ENCODE measurements around the gene MFRP.

Gene MFRP

GRCh38 chr11:119361056-119361787 lies 14.7 kb upstream of the MFRP start:
- no peak overlapping the region for H3K9ac ChIP-seq
- H3K4me2 ChIP-seq: no peak overlapping the region
- TF ChIP-seq, protein P1, sequence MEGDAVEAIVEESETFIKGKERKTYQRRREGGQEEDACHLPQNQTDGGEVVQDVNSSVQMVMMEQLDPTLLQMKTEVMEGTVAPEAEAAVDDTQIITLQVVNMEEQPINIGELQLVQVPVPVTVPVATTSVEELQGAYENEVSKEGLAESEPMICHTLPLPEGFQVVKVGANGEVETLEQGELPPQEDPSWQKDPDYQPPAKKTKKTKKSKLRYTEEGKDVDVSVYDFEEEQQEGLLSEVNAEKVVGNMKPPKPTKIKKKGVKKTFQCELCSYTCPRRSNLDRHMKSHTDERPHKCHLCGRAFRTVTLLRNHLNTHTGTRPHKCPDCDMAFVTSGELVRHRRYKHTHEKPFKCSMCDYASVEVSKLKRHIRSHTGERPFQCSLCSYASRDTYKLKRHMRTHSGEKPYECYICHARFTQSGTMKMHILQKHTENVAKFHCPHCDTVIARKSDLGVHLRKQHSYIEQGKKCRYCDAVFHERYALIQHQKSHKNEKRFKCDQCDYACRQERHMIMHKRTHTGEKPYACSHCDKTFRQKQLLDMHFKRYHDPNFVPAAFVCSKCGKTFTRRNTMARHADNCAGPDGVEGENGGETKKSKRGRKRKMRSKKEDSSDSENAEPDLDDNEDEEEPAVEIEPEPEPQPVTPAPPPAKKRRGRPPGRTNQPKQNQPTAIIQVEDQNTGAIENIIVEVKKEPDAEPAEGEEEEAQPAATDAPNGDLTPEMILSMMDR (conservative IDR thresholded peaks at IDR 0.05; ENCODE audit: low read depth, low read length): no peak
- no peaks in the 10 kb centered on the region for H3K79me2 ChIP-seq (ENCODE audit: insufficient read depth, low read depth)
- no peak overlapping the region for H3K4me3 ChIP-seq (IDR thresholded peaks at IDR 0.05; ENCODE audit: insufficient read depth, low read depth, low read length)
- H4K20me1 ChIP-seq (ENCODE audit: insufficient read depth): no peaks in the 10 kb centered on the region
- no peak overlapping the region for H3K27ac ChIP-seq
- no peak overlapping the region for H2AFZ ChIP-seq (ENCODE audit: low read depth)
- H3K36me3 ChIP-seq (ENCODE audit: insufficient read depth): no peaks in the 10 kb centered on the region
- H3K4me1 ChIP-seq (ENCODE audit: low read depth, poor library complexity, severe bottlenecking): peaks cover 5% of the 10 kb centered on the region
- peaks cover 3% of the 10 kb centered on the region; the same call in 1 of the 2 replicates for H3K27me3 ChIP-seq (ENCODE audit: insufficient read depth, low read depth)

- TF ChIP-seq, protein P1 (conservative IDR thresholded peaks at IDR 0.05; ENCODE audit: low read depth, low read length): no peak
- Histone ChIP-seq H4K20me1 (ENCODE audit: insufficient read depth) (no peaks in the 10 kb centered on the region), H3K27ac (no peak overlapping the region), H3K9ac (no peak overlapping the region), H3K4me2 (no peak overlapping the region), H2AFZ (ENCODE audit: low read depth) (no peak overlapping the region), H3K36me3 (ENCODE audit: insufficient read depth) (no peaks in the 10 kb centered on the region), H3K4me1 (ENCODE audit: low read depth, poor library complexity, severe bottlenecking) (peaks cover 5% of the 10 kb centered on the region), H3K79me2 (ENCODE audit: insufficient read depth, low read depth) (no peaks in the 10 kb centered on the region), H3K4me3 (IDR thresholded peaks at IDR 0.05; ENCODE audit: insufficient read depth, low read depth, low read length) (no peak overlapping the region), H3K27me3 (ENCODE audit: insufficient read depth, low read depth) (peaks cover 3% of the 10 kb centered on the region; the same call in 1 of the 2 replicates)
Observed at GRCh38 chr11:119359365-119360214, 13.1 kb upstream of the MFRP start.

DNA sequence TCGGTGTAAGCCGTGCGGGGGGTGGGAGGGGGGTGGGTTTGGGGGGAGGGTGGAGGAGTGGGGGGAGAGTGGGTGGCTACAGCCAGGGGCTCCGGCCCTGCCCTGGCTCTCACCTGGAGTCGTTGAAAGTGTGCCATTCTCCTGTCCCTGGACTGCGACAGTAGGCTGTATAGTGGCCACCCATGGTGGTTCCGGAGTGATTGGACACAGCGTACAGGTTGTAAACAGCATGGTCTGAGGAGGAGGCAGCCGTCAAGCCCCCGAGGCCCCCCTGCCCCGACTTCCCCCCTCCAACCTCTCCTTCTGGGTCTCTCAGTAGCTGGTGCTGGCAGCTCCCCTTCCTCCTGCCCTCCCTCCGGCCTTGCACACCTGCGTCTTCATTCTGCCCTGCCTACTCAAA lies 10.6 kb upstream of the MFRP start:
- Histone ChIP-seq H3K27ac (no peak overlapping the region), H2AFZ (ENCODE audit: low read depth) (no peak overlapping the region), H3K27me3 (ENCODE audit: insufficient read depth, low read depth) (0 out of 2 replicates have a peak, but pooled peaks cover 2% of the 10 kb centered on the region), H3K4me3 (IDR thresholded peaks at IDR 0.05; ENCODE audit: insufficient read depth, low read depth, low read length) (no peak overlapping the region), H3K79me2 (ENCODE audit: insufficient read depth, low read depth) (no peaks in the 10 kb centered on the region), H4K20me1 (ENCODE audit: insufficient read depth) (no peaks in the 10 kb centered on the region), H3K4me2 (no peak overlapping the region), H3K36me3 (ENCODE audit: insufficient read depth) (no peaks in the 10 kb centered on the region), H3K4me1 (ENCODE audit: low read depth, poor library complexity, severe bottlenecking) (peaks cover 5% of the 10 kb centered on the region), H3K9ac (no peak overlapping the region)
- TF ChIP-seq, protein P1 (conservative IDR thresholded peaks at IDR 0.05; ENCODE audit: low read depth, low read length): no peak

DNA sequence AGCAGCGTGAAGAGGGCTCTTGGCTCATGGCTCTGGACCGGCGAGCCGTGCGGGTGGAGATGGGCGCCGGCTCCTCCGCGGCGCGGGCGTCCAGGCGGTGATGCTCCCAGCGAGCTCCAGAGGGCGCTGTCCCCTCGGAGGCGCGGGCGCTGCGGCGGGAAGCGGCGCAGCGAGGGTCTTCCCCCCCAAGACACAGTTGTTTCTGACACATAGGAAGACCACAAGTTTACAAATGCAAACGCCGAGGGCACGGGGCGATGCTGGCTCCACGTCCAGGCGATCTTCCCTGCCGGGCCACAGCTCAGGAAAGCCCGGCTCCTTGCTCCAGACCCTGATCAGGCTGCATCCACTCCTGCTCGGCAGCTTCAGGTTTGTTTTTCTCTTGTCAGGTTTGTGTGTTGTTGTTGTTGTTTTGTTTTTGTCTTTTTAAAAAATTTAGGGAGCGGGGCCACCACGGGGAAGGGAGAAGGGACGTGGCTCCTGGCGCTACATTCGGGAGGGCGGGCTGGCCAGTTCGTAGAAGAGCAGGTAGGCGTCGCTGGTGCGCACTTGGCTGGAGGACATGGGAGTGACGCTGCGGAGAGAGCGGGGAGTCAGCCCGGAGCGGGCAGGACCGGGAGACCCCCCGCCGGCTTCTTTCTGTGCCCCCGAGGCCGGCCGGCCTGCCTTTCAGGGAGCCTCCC lies 10.0 kb upstream of the MFRP start:
- Histone ChIP-seq H3K4me3 (IDR thresholded peaks at IDR 0.05; ENCODE audit: insufficient read depth, low read depth, low read length) (no peak overlapping the region), H3K27me3 (ENCODE audit: insufficient read depth, low read depth) (0 out of 2 replicates have a peak, but pooled peaks cover 2% of the 10 kb centered on the region), H3K36me3 (ENCODE audit: insufficient read depth) (no peaks in the 10 kb centered on the region), H3K4me2 (peak overlapping the region; percentile 40; the same call in 1 of the 2 replicates), H3K27ac (no peak overlapping the region), H2AFZ (ENCODE audit: low read depth) (peak overlapping the region; percentile 69; the same call in 1 of the 2 replicates), H3K79me2 (ENCODE audit: insufficient read depth, low read depth) (no peaks in the 10 kb centered on the region), H3K4me1 (ENCODE audit: low read depth, poor library complexity, severe bottlenecking) (peaks cover 5% of the 10 kb centered on the region), H3K9ac (peak overlapping the region; percentile 34; the same call in 1 of the 2 replicates), H4K20me1 (ENCODE audit: insufficient read depth) (no peaks in the 10 kb centered on the region)
- TF ChIP-seq, protein P1 (conservative IDR thresholded peaks at IDR 0.05; ENCODE audit: low read depth, low read length): peak; percentile 86
